ENCODE results near the gene ZDHHC17.
"Not testable (repeated sequence)": the region's sequence is repeated elsewhere in the genome, so short reads cannot be mapped to it uniquely, and the experiment has no call there.

The ZDHHC17 gene, protein sequence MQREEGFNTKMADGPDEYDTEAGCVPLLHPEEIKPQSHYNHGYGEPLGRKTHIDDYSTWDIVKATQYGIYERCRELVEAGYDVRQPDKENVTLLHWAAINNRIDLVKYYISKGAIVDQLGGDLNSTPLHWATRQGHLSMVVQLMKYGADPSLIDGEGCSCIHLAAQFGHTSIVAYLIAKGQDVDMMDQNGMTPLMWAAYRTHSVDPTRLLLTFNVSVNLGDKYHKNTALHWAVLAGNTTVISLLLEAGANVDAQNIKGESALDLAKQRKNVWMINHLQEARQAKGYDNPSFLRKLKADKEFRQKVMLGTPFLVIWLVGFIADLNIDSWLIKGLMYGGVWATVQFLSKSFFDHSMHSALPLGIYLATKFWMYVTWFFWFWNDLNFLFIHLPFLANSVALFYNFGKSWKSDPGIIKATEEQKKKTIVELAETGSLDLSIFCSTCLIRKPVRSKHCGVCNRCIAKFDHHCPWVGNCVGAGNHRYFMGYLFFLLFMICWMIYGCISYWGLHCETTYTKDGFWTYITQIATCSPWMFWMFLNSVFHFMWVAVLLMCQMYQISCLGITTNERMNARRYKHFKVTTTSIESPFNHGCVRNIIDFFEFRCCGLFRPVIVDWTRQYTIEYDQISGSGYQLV

DNA sequence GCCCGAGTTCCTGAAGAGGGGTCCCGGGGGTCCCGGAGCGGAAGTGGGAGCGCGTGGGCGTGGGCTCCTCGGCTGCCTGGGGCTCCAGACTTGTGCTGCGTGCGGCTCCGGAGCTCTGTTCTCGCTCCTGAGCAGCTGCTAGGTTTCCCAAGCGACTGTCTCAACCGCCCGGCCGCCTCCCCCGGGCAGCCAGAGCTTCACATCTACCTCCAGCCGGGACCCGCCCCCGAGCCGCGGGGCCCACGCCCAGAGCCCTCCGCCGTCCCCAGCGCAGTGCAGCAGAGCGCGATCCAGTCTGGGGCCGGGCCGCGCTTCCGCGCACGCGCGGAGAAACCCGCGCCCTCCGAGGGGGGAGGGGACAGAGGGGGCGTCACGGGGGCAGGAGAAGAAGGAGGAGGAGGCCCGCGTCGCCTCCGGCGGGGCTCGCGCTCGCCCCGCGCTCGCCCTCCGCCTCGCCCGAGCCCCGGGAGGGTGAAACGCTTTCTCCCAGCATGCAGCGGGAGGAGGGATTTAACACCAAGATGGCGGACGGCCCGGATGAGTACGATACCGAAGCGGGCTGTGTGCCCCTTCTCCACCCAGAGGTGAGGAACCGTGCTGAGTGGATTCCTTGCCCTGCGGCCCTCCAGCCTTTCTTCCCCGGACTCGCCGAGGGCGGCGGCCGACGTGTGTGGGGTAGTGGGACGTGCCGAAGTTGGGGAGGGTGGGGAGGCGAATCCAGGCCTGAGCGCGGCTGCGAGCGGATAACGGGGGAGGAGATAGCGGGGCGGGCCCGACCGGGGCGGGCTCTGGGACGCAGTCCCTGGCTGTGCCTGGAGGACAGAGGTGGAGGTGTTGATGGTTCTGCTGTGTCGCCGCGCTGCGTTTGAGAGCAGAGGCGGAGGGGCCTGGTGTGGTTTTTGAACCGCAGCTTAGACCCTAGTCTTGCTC, at the start of gene ZDHHC17:
ZDHHC17 (plus strand) TSS at position 370 of the 930 bp plus-strand sequence; CDS start at position 492, 122 bp downstream.
- DNase-seq: peak; percentile 89

DNA sequence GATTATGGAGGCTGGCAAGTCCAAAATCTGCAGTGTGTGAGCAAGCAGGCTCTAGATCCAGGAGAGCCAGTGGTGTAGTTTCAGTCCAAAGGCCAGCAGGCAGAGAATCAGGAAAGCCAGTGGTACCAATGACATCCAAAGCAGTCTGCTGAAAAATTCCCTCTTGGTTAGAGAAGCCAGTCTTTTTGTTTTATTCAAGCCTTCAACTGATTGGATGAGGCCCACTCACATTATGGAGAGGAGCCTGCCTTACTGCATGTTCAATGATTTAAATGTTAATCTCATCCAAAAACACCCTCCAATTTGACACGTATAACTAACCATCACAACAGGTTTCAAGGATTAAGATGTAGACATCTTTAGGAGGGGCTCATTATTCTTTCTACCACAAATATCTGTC, 49.5 kb upstream of the ZDHHC17 start:
- no peak for DNase-seq

DNA sequence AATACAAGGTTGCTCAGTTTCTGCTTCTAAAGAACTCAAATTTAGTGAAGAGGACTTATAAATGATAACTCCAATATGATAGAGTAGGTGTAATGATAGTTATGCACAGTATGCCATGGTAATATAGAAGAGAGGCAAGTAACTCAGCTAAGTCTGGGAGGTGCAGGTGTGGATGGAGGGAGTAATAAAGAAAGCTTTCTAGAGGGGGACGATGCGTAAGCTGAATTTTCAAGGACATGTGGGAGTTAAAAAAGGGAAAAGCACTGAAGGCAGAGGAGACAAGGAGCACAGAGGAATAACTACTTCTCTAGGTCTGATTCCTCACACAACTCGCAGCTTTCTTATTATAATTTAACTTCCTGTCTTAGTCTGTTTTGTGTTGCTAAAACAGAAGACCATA, 49.1 kb upstream of the ZDHHC17 start:
- DNase-seq: no peak

DNA sequence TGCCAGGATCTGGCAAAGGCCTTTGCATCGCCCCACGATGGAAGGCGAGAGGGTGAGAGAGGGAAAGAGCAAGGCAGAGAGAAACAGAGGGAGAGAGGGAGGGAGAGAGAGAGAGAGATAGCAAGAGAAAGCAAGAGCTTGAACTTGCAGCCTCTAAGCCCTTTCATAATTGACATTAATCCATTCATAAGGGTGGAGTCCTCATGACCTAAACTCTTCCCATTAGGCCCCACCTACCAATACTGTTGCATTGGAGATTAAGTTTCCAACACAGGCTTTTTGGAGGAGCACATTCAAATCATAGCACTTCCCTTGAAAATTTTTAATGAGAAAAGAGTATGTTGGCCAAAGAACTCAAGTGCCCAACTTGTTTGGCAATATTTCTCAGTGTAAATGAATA, 48.6 kb upstream of the ZDHHC17 start:
- no peak for DNase-seq

DNA sequence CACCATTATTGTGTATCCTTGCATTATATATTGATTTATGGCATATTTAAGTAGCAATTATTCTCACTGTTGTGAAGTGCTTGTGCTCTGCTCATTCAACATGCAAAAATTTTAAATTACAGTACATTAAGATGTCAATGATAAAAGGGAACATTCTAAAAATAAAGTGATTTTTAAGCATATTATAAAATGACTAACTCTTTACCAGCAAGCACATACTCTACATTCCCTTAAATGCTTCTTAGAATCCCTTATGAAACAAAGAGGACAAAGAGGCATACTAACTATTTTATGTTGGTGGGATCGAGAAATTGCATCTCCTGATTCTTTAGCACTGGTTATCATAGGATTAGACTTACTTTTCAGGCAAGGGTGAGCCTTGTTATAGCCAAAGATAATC, 46.6 kb upstream of the ZDHHC17 start:
- DNase-seq: no peak

DNA sequence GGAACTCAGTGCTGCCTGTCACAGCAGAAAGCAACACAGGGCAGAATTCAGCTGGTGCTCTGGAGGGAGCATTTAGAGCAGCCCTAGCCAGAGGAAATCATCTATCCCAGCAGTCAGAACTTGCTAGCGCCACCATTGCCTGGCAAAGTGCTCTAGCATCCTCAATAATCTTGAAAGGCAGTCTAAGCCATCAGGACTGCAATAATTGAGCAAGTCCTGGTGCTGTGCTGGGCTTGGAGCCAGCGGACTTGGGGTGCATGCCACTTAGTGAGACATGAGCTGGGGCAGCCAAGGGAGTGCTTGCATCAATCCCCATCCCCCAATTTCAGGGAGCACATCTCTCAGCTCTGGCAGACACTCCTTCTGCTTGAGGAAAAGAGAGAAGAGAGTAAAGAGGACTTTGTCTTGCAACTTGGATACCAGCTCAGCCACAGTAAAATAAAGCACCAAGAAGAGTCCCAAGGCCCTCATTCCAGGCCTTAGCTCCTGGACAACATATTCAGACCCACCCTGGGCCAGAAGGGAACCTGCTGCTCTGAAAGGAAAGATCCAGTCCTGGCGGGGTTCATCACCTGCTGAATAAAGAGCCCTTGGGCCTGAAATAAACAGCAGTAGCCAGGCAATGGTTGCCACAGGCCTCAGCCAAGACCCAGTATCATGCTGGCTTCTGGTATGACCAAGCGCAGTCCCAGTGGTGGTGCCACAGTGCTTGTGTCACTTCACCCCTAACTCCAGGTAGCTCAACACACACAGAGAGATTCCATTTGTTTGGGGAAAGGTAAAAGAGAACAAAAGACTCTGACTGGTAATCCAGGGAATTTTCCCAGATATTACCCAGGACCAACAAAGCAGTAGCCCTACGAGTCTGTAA, 44.5 kb upstream of the ZDHHC17 start:
- no peak for DNase-seq

DNA sequence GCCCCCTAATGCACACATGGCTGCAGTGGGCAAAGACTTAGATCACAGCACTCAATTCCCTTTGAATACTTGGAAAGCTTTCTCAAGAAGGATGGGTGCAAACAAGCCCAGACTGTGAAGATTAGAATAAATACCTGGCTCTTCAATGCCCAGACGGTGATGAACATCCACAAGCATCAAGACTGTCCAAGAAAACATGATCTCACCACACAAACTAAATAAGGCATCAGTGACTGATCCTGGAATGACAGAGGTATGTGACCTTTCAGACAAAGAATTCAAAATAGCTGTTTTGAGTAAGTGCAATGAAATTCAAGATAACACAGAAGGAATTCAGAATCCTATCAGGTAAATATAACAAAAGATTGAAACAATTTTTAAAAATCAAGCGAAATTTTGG, 43.8 kb upstream of the ZDHHC17 start:
- no peak for DNase-seq

DNA sequence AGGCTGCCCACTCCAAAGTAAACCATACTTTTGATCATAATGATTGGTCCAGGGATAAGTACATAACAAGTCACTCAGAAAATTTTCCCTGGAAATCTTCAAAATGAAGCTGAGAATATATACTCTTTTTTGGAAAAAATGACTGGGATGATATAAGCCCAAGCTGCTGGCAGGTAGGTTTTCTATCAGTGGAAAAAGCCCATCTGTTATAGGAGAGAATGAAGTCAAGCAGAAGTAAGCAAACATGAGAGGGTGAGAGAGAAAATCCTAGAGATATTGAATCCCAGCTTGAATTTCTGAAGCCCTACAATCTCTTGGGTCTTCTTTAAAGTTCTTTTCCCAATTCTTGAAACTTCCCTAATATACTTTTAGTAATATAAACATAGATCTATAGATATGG, 37.3 kb upstream of the ZDHHC17 start:
- DNase-seq: no peak

DNA sequence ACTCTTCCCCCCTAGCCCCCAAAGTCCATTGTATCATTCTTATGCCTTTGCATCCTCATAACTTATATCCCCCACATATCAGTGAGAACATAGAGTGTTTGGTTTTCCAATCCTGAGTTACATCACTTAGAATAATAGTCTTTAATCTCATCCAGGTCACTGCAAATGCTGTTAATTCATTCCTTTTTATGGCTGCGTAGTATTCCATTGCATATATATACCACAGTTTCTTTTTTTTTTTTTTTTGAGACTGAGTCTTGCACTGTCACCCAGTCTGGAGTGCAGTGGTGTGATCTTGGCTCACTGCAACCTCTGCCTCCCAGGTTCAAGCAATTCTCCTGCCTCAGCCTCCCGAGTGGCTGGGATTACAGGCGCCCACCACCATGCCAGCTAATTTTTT, 31.7 kb upstream of the ZDHHC17 start:
- DNase-seq: not testable (repeated sequence)

DNA sequence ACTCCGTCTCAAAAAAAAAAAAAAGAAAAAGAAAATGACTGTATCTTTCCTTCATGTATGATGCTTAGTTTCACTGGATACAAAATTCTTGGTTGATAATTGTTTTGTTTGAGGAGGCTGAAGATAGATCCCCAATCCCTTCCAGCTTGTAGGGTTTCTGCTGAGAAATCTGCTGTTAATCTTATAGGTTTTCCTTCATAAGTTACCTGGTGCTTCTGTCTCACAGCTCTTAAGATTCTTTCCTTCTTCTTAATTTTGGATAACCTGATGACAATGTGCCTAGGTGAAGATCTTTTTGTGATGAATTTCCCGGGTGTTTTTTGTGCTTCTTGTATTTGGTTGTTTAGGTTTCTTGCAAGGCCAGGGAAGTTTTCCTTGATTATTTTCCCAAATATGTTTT, 26.2 kb upstream of the ZDHHC17 start:
- DNase-seq: not testable (repeated sequence)

DNA sequence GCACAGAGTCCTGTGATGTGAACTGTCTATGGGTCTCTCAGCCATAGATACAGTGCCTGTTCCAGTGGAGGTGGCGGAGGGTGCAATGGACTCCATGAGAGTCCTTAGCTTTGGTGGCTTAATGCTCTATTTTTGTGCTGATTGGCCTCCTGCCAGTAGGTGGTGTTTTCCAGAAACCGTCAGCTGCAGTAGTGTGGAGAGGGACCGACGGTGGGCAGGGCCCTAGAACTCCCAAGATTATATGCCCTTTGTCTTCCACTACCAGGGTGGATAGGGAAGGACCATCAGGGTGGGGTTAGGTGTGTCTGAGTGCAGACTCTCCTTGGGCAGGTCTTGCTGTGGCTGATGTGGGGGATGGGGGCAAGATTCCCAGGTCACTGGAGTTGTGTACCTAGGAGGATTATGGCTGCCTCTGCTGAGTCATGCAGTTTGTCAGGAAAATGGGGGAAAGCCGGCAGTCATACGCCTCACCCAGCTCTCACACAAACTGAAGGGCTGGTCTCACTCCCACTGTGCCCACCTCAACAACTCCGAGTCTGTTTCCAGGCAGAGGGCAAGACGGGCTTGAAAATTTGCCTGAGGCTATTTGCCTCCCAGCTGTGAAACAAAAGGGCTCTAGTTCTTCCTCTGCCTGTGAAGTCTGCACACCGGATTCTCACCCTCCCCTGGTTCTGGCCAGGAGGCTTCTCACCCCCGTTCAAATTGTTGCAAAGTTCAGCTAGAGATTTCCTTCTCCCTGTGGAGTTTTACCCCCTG, 24.9 kb upstream of the ZDHHC17 start:
- no peak for DNase-seq

DNA sequence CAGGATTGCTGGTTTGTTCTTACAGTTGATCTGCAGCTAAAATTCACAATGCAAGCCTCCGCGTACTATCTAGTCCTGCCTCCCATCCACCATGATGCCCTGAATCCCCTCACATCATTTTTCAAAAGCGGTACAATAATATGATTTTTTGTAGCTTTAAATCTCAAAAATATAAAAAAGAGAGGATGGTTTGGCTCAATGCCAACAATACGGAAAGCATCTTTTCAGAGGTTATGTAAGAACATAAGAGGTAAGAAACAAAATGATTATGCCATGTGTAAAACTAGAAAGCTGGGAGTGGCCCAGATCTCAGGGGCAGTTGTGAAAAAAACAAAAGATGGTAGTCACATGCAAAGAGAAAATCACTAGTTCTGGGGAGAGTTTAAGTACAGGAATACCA, 24.0 kb upstream of the ZDHHC17 start:
- DNase-seq: no peak

DNA sequence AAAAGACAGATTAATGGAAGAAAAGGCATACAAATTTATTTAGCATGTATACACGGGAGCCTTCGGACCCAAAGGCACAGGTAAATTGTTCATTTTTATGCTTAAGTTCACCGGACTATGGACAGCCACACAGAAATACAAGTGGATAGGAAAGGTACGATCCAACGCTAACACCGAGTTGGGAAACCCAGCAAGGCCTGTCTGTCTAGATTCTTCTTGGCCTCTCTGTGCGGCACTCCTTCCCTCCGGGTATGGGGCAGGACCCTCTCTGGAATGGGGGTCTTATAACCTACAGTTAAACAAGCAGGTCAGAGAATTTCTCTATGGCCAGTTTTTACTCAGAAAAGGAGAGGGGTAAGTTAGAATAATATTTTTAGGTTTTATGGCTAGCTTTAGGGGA, 23.4 kb upstream of the ZDHHC17 start:
- no peak for DNase-seq

DNA sequence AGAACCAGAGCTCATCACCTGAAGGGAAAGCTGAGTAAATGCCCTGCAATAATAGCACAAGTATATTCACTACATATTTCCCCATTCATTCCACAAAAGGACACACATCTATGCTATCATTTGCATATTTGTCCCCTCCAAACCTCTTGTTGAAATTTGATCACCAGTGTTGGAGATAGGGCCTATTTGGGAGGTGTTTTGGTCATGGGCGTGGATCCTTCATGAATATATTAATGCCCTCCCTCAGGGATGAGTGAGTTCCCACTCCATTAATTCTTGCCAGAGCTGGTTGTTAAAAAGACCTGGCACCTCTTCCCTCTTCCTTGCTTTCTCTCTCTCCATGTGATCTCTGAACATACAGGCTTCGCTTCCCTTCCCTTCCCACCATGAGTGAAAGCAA, 18.6 kb upstream of the ZDHHC17 start:
- DNase-seq: no peak

DNA sequence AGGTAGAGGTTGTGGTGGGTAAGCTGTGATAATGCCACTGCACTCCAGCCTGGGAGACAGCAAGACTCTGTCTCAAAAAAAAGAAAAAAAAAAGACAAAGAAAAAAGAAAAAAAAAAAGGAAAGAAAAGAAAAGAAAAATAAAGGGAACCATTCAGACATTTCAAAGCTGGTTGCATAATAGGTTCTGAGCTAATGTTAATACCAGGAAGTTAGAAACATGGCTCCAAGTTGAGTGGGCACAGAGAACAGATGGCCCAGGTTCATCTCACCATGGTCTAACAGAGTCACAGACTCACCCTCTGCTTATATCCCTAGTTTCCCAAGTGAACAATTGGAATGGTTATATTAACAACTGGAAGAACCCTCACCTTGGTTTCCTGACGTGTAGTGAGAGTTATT, 17.4 kb upstream of the ZDHHC17 start:
- DNase-seq: no peak

DNA sequence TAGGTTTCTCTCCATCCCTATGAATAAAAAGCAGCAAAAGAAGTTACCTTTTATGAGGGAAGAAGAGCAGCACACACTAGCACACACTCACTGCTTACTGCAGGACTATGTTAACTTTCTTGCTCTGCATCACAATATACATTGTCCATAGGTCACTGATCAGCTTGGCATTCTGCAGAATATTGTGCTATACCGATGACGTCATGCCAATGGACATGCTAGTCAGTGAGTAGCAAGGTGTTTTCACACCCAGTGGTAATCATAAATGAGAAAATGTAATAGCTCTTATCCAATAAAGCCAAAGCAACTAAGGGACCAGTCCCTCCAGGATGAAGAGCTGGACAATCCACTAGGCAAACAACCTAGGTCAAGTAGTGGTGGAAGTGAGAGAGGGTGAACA, 16.7 kb upstream of the ZDHHC17 start:
- no peak for DNase-seq

DNA sequence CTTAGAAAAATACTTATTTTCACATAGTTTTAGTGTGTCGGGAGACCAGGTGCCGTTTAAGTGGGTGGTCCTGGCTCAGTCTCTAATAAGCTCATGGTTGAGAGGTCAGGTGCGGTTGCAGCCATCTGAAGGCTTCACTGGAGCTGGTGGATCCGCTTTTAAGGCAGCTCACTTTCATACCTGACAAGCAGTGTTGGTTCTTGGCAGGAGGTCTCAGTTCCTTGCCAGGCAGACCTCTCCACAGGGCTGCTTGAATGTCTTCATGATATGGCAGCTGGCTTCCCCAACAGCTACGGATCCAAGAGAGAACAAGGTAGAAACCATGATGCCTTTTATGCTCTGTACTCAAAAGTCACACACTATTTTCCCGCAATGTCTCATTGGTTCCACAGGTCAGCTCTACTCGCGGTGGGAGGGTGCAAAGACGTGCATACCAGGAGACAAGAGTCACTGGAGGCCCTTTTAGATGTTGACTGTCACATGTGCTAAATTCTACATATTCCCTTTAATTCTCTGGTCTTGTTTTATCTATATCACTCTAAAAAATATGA, 8.0 kb upstream of the ZDHHC17 start:
- DNase-seq: no peak

DNA sequence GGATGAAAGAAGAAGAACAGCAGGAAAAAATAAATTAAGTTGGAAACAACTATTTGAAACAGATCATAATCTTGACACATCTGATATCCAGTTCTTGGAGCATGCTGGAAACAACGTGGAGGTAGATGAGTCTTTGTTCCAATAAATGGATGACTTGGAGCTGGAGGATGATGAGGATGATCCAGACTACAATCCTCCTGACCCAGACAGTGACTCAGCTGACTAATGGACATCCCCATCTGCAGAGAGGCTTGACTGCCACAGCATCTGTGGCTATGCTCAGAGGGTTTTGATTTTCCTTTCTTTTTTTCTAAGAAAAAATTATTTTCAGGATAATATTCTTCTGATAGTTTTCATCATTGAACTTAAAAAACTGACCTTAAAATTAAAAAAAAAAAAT, 6.2 kb upstream of the ZDHHC17 start:
- DNase-seq: no peak

DNA sequence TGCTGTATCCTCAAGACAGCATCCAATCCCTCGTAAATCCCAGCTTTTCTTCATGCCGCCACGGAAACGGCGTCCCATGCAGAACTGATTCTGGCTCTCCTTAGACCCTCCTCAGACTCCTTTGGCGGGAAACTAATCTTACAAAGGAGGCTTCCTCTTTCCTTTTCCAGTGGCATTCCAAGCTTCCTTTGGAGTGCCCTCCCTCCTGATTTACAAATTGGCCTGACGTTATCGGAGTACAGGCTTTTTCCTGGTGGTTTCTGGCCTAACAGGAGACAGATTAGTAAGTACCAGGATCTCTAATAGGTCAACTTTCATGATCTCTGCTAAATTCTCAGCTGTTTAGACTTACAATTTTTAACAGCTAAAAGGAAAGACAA, 1.3 kb upstream of the ZDHHC17 start:
- DNase-seq: no peak

DNA sequence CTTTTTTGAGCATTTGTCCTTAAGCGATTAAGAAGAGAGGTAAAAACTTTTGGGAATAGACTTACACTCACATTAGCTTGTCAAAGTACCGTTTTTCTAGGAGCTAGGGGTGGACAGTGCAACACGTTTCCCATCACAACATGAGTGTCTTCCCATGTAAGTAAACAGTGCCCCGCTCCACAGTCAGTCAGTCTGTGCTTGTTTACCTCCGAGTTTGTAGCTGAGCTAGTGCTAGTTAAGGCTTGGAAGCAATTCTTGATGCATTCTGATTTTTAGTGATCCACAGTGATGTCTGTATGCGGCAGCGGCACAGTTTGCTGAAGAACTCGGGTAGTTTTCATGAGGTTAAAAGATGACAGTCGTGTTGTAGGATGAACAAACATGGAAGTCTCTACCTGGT, 941 bp downstream of the ZDHHC17 start:
- no peak for DNase-seq

DNA sequence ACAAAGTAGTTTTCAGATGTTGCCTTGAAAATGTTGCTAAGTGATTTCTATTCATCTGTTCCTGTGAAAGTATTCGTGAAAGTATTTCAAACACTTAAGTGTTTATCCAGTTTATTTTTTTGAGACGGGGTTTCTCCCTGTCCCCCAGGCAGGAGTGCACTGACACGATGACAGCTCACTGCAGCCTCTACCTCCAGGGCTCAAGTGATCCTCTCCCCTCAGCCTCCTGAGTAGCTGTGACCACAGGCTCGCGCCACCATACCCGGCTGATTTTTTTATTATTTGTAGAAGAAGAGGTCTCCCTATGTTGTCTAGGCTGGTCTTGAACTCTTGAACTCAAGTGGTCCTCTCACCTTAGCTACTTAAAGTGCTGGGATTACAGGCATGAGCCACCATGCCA, 1.7 kb downstream of the ZDHHC17 start:
- no peak for DNase-seq

DNA sequence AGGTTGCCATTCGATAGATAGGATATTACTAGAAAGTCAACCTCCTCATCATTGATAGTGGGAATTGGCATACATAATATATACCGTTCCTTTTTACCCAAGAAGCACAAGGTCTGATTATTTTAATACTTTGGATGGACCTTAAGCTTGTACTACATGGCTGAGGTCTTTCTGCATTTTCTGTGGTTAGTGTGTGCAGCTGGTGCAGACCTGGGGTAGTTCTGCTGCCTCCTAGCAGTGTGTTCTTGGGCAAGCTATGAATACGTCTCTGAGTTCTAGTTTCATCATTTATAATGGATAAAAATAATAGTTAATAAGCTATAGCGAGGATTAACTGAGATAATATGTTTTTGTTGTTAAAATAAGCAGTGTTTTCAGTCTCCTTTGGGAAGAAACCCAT, 2.2 kb downstream of the ZDHHC17 start:
- DNase-seq: no peak
